GM23338 (cell line): ENCODE measurements around the gene SLC25A6. TPM values are rescaled to one million over a fixed set of nuclear protein-coding genes. Genes with fewer than 3 reads are reported as not detected.

ENCODE experiments used
- ATAC-seq: fragments of 200-7000 bp; cut with Tn5 transposase; 3 replicates; pipeline ENCODE4 v1.9.1; 2020
- DNase-seq: peaks from one replicate; pipeline ENCODE4 v3.0.0-alpha.2; 2015; ENCODE audit warnings: low spot score
- H2AFZ ChIP-seq: fragments of 200-600 bp; sonication (generic); 2 replicates; pipeline ENCODE4 v1.8.0; 2016; ENCODE audit warnings: antibody characterized with exemption, mild to moderate bottlenecking, moderate library complexity
- H3F3A ChIP-seq: fragments of 200-600 bp; sonication (generic); replicated peaks from 2 replicates; pipeline ENCODE4 v1.8.0; 2017; ENCODE audit warnings: antibody characterized with exemption, mixed run types, low read depth
- H3K27ac ChIP-seq: fragments of 200-600 bp; sonication (generic); 2 replicates; pipeline ENCODE4 v1.6.1; 2016; ENCODE audit warnings: low read depth
- H3K27me3 ChIP-seq: fragments of 200-600 bp; sonication (generic); 2 replicates; pipeline ENCODE4 v1.8.0; 2016; ENCODE audit warnings: mild to moderate bottlenecking, mixed run types, moderate library complexity; ENCODE audit not compliant: insufficient read depth
- H3K36me3 ChIP-seq: fragments of 200-600 bp; sonication (generic); 2 replicates; pipeline ENCODE4 v1.8.0; 2016; ENCODE audit warnings: mild to moderate bottlenecking; ENCODE audit not compliant: insufficient read depth
- H3K4me1 ChIP-seq: fragments of 200-600 bp; sonication (generic); 2 replicates; pipeline ENCODE4 v1.8.0; 2016; ENCODE audit warnings: mild to moderate bottlenecking, moderate library complexity; ENCODE audit not compliant: insufficient read depth
- H3K4me2 ChIP-seq: fragments of 200-600 bp; sonication (generic); 2 replicates; pipeline ENCODE4 v1.7.1; 2017; ENCODE audit warnings: mixed run types
- H3K4me3 ChIP-seq: fragments of 200-600 bp; sonication (generic); 2 replicates; pipeline ENCODE4 v1.6.1; 2016; ENCODE audit warnings: mixed run types
- H3K79me2 ChIP-seq: fragments of 200-600 bp; sonication (generic); replicated peaks from 2 replicates; pipeline ENCODE4 v1.8.0; 2017; ENCODE audit warnings: mild to moderate bottlenecking; ENCODE audit not compliant: insufficient read depth
- H3K9me2 ChIP-seq: fragments of 200-600 bp; sonication (generic); 2 replicates; pipeline ENCODE4 v1.8.0; 2017; ENCODE audit not compliant: insufficient read depth
- H4K20me1 ChIP-seq: fragments of 200-600 bp; sonication (generic); replicated peaks from 2 replicates; pipeline ENCODE4 v1.8.0; 2017; ENCODE audit warnings: mild to moderate bottlenecking; ENCODE audit not compliant: insufficient read depth
- H3K27ac Mint-ChIP-seq: 2 replicates; pipeline ENCODE4 v1.8.0; 2020; ENCODE audit warnings: inconsistent platforms, mild to moderate bottlenecking, moderate library complexity, mixed read lengths
- H3K27me3 Mint-ChIP-seq: 3 replicates; pipeline ENCODE4 v1.8.0; 2022; ENCODE audit warnings: low read depth, mild to moderate bottlenecking, moderate library complexity, mixed read lengths, inconsistent platforms; ENCODE audit not compliant: insufficient read depth, poor library complexity
- H3K36me3 Mint-ChIP-seq: 3 replicates; pipeline ENCODE4 v1.8.0; 2021; ENCODE audit warnings: low read depth, mild to moderate bottlenecking, inconsistent platforms, moderate library complexity, mixed read lengths
- H3K4me1 Mint-ChIP-seq: 3 replicates; pipeline ENCODE4 v1.8.0; 2020; ENCODE audit warnings: mild to moderate bottlenecking, inconsistent platforms, mixed read lengths
- H3K4me3 Mint-ChIP-seq: 3 replicates; pipeline ENCODE4 v1.8.0; 2021; ENCODE audit warnings: moderate library complexity, mild to moderate bottlenecking, inconsistent platforms, mixed read lengths
- H3K9me3 Mint-ChIP-seq: 3 replicates; pipeline ENCODE4 v1.8.0; 2020; ENCODE audit warnings: moderate library complexity, mild to moderate bottlenecking, inconsistent platforms, mixed read lengths
- CREB1 ChIP-seq: fragments of 250-450 bp; sonication (Bioruptor Pico); IDR thresholded peaks from 2 replicates; pipeline ENCODE4 v1.5.0; 2020; ENCODE audit warnings: low read depth, mild to moderate bottlenecking, moderate library complexity
- ETS1 ChIP-seq: IDR thresholded peaks from 2 replicates; pipeline ENCODE4 v1.6.1; 2016; ENCODE audit warnings: antibody characterized with exemption
- EZH2phosphoT487 ChIP-seq: fragments of 200-600 bp; sonication (generic); IDR thresholded peaks from one replicate; pipeline ENCODE4 v1.8.1; 2018; ENCODE audit warnings: antibody characterized with exemption; ENCODE audit not compliant: unreplicated experiment
- JUNB ChIP-seq: IDR thresholded peaks from one replicate; pipeline ENCODE4 v1.6.1; 2016; ENCODE audit warnings: antibody characterized with exemption; ENCODE audit not compliant: unreplicated experiment
- NANOG ChIP-seq: IDR thresholded peaks from 2 replicates; pipeline ENCODE4 v1.6.1; 2016; ENCODE audit warnings: antibody characterized with exemption, borderline replicate concordance
- POLR2AphosphoS5 ChIP-seq: IDR thresholded peaks from 2 replicates; pipeline ENCODE4 v1.6.1; 2016; ENCODE audit warnings: antibody characterized with exemption, low read depth
- REST ChIP-seq: IDR thresholded peaks from one replicate; pipeline ENCODE4 v1.6.1; 2018; ENCODE audit warnings: antibody characterized with exemption; ENCODE audit not compliant: unreplicated experiment
- STAT1 ChIP-seq: IDR thresholded peaks from one replicate; pipeline ENCODE4 v1.6.1; 2016; ENCODE audit warnings: antibody characterized with exemption; ENCODE audit not compliant: unreplicated experiment
- ZNF114 ChIP-seq: fragments of 250-450 bp; sonication (Bioruptor Pico); IDR thresholded peaks from 2 replicates; pipeline ENCODE4 v1.5.0; 2020; ENCODE audit warnings: mild to moderate bottlenecking, moderate library complexity
- ZNF331 ChIP-seq: fragments of 250-450 bp; sonication (Bioruptor Pico); IDR thresholded peaks from 2 replicates; pipeline ENCODE4 v1.5.0; 2020; ENCODE audit warnings: low read depth, mild to moderate bottlenecking, moderate library complexity
- ZNF462 ChIP-seq: fragments of 250-450 bp; sonication (Bioruptor Pico); IDR thresholded peaks from 2 replicates; pipeline ENCODE4 v1.5.0; 2020; ENCODE audit warnings: mild to moderate bottlenecking, moderate library complexity
- polyA plus RNA-seq: library from polyadenylated mRNA; unstranded; fragments of >200 nt; fragmentation: Nextera tagmentation; extraction: Ambion mirVana; gene quantifications from 2 replicates; pipeline ENCODE4 v1.2.1, GENCODE V29; 2016
- total RNA-seq: library from RNA; depleted of rRNA; stranded (reverse); fragments of >200 nt; shearing (Covaris generic); gene quantifications from 2 replicates; pipeline ENCODE4 v1.2.3, GENCODE V29; 2014
- TF ChIP-seq, protein P1 (sequence below), 2 experiments: fragments of 200-600 bp in 1 of 2; sonication (generic) in 1 of 2; conservative IDR thresholded peaks; 2 replicates each; pipeline versions ENCODE4 v1.5.1 to v1.6.1; 2016 to 2017; ENCODE audit warnings: antibody characterized with exemption in 2 of 2, low read depth in 2 of 2, mild to moderate bottlenecking in 2 of 2, moderate library complexity in 1 of 2

The SLC25A6 gene
- total and polyA plus RNA-seq, 2 experiments from 2014 or later, result 358 to 486 TPM

DNA sequence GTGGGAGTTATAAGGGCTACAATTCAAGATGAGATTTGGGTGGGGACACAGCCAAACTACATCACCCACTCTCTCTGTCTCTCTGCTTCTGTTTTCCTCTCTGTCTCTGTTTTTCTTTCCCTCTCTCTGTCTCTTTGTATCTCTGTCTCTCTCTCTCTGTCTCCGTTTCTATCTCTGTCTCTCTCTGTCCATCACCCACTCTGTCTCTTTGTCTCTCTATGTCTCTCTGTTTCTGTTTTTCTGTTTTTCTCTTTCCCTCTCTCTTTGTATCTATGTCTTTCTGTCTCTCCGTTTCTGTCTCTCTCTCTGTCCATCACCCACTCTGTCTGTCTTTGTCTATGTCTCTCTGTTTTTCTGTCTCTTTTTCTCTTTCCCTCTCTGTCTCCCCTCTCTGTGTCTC lies 30.0 kb downstream of the SLC25A6 start (continued):
- TF ChIP-seq CREB1 (CRISPR knock-in tag) (no peak), ZNF331 (CRISPR knock-in tag) (no peak), NANOG (no peak), REST (no peak)

GRCh38 chrX:1361275-1361674 lies 30.6 kb downstream of the SLC25A6 start:
- H3K4me3 ChIP-seq, result no peak overlapping the region
- peaks cover 55% of the 10 kb centered on the region for H3K36me3 Mint-ChIP-seq
- no peaks in the 10 kb centered on the region for H3K79me2 ChIP-seq
- no peak for DNase-seq
- peaks cover 8% of the 10 kb centered on the region for H3K27me3 Mint-ChIP-seq
- peaks cover 1% of the 10 kb centered on the region; the same call in 1 of the 3 replicates for H3K4me1 Mint-ChIP-seq
- no peak overlapping the region for H3K4me2 ChIP-seq
- H3K4me1 ChIP-seq, result peaks cover 3% of the 10 kb centered on the region; the same call in 1 of the 2 replicates
- H3F3A ChIP-seq, result no peaks in the 10 kb centered on the region
- ATAC-seq, result no peak
- no peaks in the 10 kb centered on the region for H4K20me1 ChIP-seq
- 0 out of 2 replicates have a peak, but pooled peaks cover 10% of the 10 kb centered on the region for H3K36me3 ChIP-seq
- H3K27ac Mint-ChIP-seq, result no peak overlapping the region
- no peak overlapping the region for H2AFZ ChIP-seq
- H3K9me3 Mint-ChIP-seq, result peaks cover 40% of the 10 kb centered on the region
- H3K27ac ChIP-seq, result no peak overlapping the region
- H3K4me3 Mint-ChIP-seq, result no peak overlapping the region
- no peaks in the 10 kb centered on the region for H3K9me2 ChIP-seq
- no peaks in the 10 kb centered on the region for H3K27me3 ChIP-seq
- TF ChIP-seq NANOG (no peak), ZNF331 (CRISPR knock-in tag) (no peak), ZNF114 (CRISPR knock-in tag) (no peak), CREB1 (CRISPR knock-in tag) (no peak), POLR2AphosphoS5 (no peak), JUNB (no peak), ETS1 (no peak), EZH2phosphoT487 (no peak), ZNF462 (CRISPR knock-in tag) (no peak), STAT1 (no peak)
- TF ChIP-seq, protein P1, sequence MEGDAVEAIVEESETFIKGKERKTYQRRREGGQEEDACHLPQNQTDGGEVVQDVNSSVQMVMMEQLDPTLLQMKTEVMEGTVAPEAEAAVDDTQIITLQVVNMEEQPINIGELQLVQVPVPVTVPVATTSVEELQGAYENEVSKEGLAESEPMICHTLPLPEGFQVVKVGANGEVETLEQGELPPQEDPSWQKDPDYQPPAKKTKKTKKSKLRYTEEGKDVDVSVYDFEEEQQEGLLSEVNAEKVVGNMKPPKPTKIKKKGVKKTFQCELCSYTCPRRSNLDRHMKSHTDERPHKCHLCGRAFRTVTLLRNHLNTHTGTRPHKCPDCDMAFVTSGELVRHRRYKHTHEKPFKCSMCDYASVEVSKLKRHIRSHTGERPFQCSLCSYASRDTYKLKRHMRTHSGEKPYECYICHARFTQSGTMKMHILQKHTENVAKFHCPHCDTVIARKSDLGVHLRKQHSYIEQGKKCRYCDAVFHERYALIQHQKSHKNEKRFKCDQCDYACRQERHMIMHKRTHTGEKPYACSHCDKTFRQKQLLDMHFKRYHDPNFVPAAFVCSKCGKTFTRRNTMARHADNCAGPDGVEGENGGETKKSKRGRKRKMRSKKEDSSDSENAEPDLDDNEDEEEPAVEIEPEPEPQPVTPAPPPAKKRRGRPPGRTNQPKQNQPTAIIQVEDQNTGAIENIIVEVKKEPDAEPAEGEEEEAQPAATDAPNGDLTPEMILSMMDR (conservative IDR thresholded peaks at IDR 0.05; ENCODE audit: low read depth in 2 of 2), result no peak
